Activated naive CD8-positive, alpha-beta T cell (primary cell): ENCODE data around the gene OAS3.
"Not testable (repeated sequence)": the region's sequence is repeated elsewhere in the genome, so short reads cannot be mapped to it uniquely, and the experiment has no call there.

Experiments
- H3K27ac Mint-ChIP-seq: one replicate; pipeline ENCODE4 v1.8.0; 2021; ENCODE audit warnings: mixed read lengths
- H3K27me3 Mint-ChIP-seq: one replicate; pipeline ENCODE4 v1.8.0; 2021; ENCODE audit warnings: mixed read lengths
- H3K36me3 Mint-ChIP-seq: one replicate; pipeline ENCODE4 v1.8.0; 2021; ENCODE audit warnings: mixed read lengths
- H3K4me1 Mint-ChIP-seq: one replicate; pipeline ENCODE4 v1.8.0; 2021; ENCODE audit warnings: low read depth, mixed read lengths
- H3K4me3 Mint-ChIP-seq: one replicate; pipeline ENCODE4 v1.8.0; 2021; ENCODE audit warnings: mild to moderate bottlenecking, mixed read lengths
- H3K9me3 Mint-ChIP-seq: one replicate; pipeline ENCODE4 v1.8.0; 2021; ENCODE audit warnings: low read depth, mixed read lengths

OAS3 gene

DNA sequence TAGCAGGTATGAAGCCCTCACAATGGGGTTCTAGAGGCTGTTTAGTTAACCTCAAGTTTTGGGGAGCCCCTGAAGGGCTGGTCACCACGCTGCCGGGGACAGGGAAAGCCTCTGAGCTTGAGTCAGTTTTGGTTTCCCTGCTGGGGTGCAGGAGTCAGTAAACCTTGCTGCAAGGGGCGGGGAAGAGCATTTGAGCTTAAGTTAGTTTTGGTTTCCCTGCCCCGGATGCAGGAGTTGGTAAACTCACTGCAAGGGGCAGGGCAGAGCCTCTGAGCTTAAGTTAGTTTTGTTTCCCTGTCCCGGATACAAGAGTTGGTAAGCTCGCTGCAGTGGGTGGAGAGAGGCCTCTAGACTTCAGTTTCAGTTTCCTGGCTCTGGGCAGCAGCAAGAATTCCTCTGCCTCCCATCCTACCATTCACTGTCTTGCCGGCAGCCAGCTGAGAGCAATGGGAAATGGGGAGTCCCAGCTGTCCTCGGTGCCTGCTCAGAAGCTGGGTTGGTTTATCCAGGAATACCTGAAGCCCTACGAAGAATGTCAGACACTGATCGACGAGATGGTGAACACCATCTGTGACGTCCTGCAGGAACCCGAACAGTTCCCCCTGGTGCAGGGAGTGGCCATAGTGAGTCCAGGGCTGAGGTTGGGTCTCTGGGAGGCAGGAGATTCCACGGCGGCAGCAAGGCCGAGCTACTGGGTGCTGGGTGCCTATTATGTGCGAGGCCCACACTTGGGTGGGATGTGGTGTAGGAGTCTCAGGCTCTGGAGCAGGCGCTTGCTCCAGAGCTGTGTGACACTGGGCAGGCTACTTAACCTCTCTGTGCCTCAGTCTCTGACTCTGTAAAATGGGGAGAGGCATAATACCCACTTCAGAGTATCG is 40.1 kb downstream of the OAS3 start, which contains the start of gene OAS2:
TSS of gene OAS2 (plus strand) at position 357 of the 878 bp plus-strand sequence. CDS start at position 447, 90 bp downstream.
- Mint-ChIP-seq H3K27ac (peak within 1 kb of the TSS; percentile 98), H3K4me3 (peak within 1 kb of the TSS; percentile 96), H3K9me3 (peaks cover 4% of the 10 kb centered on the region), H3K4me1 (peaks cover 48% of the 10 kb centered on the region), H3K27me3 (no peaks in the 10 kb centered on the region), H3K36me3 (peaks cover 15% of the 10 kb centered on the region)

DNA sequence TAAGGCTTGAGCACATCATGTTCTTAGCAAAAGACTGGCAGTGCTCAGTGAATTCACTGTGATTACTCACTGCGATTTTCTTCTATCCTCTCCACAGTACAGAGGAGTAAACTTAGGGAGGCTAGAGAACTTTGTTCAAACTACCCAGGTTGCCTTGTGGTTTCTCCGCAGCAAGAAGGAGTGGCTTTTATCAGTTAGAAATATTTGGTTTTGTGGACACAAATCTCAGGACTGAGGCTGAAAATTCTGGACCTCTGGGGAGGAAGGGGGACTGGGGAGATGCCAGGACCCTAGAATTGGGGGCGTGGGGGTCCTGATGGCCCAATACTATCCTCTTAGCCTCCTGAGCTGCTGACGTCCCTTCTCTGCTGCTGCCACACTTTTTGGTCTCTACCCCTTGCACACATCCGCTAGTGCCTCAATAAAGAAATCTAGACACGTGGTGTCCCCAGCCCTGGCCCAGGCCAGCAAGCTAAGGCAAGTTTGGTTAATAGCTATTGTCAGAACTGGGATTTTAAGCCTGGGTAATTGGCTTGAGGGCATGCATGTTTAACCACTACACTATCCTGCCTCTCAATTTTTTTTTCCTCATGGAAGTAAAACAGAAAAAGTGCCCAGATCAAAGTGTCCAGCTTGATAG is 40.9 kb downstream of the OAS3 start:
- H3K4me3 Mint-ChIP-seq, result peak overlapping the region; percentile 96
- H3K9me3 Mint-ChIP-seq, result peaks cover 5% of the 10 kb centered on the region
- H3K36me3 Mint-ChIP-seq, result peaks cover 21% of the 10 kb centered on the region
- peak overlapping the region; percentile 98 for H3K27ac Mint-ChIP-seq
- peaks cover 55% of the 10 kb centered on the region for H3K4me1 Mint-ChIP-seq
- H3K27me3 Mint-ChIP-seq, result no peaks in the 10 kb centered on the region

DNA sequence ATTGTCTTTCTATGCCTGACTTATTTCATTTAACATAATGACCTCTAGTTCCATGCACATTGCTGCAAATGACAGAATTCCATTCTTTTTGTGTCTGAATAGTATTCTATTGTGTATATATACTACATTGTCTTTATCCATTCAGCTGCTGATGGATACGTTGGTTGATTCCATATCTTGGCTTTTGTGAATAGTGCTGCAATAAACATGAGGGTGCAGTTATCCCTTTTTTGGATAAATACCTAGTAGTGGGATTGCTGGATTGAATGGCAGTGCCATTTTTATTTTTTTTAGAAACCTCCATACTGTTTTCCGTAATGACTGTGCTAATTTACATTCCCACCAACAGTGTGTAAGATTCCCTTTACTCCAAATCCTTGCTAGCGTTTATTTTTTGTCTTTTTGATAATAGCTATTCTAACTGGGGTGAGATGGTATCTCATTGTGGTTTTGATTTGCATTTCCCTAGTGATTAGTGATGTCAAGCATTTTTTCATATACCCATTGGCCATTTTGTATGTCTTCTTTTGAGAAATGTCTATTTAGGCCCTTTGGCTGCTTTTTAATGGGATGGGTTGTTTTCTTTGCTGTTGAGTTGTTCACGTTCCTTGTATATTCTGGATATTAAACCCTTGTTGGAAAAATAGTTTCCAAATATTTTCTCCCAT is 42.4 kb downstream of the OAS3 start:
- H3K4me1 Mint-ChIP-seq, result peaks cover 69% of the 10 kb centered on the region
- peak overlapping the region; percentile 96 for H3K4me3 Mint-ChIP-seq
- peaks cover 32% of the 10 kb centered on the region for H3K36me3 Mint-ChIP-seq
- no peaks in the 10 kb centered on the region for H3K27me3 Mint-ChIP-seq
- H3K27ac Mint-ChIP-seq, result peak overlapping the region; percentile 98
- H3K9me3 Mint-ChIP-seq, result peaks cover 16% of the 10 kb centered on the region

DNA sequence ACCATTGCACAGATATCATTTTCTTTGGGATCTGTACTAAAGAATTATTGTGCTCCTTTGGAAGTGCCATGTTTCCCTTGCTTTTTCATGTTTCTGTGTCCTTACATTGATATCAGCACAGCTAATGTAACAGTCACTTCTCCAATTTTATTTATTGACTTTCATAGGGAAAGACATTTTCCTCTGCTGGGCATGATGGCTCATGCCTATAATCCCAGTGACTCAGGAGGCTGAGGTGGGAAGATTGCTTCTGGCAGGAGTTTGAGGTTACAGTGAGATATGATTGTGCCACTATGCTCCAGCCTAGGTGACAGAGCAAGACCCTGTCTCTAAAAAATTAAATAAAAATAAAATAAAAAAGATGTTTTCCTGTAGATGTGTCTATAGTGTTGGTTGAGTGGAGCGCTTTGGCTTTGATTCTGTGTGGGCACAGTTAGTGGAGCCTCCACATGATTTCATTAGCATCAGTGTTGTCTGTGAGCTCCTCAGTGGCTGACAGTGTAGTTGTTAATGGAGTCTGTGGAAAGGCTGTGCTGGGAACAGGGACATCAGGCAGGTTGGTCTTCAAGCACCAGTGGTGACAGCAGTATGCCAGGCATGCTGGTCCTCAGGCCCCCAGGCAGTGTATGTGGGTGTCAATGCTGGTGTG is 47.5 kb downstream of the OAS3 start:
- peaks cover 52% of the 10 kb centered on the region for H3K36me3 Mint-ChIP-seq
- peaks cover 16% of the 10 kb centered on the region for H3K9me3 Mint-ChIP-seq
- no peak overlapping the region for H3K4me3 Mint-ChIP-seq
- no peaks in the 10 kb centered on the region for H3K27me3 Mint-ChIP-seq
- peak overlapping the region; percentile 79 for H3K27ac Mint-ChIP-seq
- H3K4me1 Mint-ChIP-seq, result peaks cover 78% of the 10 kb centered on the region

DNA sequence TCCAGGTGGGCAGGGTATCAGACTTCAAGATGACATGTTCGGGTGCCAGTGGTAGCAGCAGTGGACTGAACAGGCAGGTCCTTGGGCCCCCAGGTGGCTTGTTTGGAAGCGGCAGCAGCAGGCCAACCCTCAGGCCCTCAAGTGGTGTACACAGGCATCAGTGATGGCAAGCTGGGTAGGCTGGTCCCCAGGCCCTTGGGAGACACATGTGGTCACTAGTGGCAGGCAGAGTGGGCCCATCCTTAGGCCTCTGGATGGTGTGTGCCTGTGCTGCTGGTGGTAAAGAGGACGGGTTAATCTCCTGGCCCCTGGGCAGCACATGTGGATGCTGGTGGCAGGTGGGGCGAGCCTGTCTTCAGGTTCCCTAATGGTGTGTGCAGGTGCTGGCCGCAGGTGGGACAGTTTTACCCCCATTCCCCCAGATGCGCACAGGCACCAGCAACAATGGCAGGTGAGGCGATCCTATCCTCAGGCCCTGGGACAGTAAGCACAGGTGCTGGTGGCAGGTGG is 48.1 kb downstream of the OAS3 start:
- Mint-ChIP-seq H3K4me3 (no peak overlapping the region), H3K27me3 (no peaks in the 10 kb centered on the region), H3K27ac (peak overlapping the region; percentile 93), H3K36me3 (peaks cover 56% of the 10 kb centered on the region), H3K9me3 (peaks cover 16% of the 10 kb centered on the region), H3K4me1 (peaks cover 72% of the 10 kb centered on the region)

DNA sequence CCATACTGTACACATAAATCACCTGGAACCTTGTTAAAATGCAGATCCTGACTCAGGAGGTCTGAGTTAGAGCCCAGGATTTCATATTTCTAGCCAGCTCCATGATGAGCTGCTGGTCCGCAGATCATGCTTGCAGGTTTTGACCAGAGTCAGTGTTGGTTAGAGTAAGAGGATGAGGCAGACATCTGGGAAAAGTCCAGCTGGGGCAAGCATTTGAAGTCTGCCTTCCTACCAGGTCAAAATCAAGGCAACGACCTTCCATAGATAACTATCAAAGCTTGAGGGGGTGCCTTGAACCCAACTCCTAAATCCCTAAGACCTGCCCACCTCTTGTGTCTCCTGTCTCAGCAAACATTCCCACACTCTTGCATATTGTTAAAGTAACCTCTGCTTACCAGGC is 49.3 kb downstream of the OAS3 start:
- H3K4me3 Mint-ChIP-seq, result no peak overlapping the region
- peak overlapping the region; percentile 93 for H3K27ac Mint-ChIP-seq
- peaks cover 11% of the 10 kb centered on the region for H3K9me3 Mint-ChIP-seq
- H3K27me3 Mint-ChIP-seq, result no peaks in the 10 kb centered on the region
- H3K4me1 Mint-ChIP-seq, result peaks cover 62% of the 10 kb centered on the region
- peaks cover 51% of the 10 kb centered on the region for H3K36me3 Mint-ChIP-seq

DNA sequence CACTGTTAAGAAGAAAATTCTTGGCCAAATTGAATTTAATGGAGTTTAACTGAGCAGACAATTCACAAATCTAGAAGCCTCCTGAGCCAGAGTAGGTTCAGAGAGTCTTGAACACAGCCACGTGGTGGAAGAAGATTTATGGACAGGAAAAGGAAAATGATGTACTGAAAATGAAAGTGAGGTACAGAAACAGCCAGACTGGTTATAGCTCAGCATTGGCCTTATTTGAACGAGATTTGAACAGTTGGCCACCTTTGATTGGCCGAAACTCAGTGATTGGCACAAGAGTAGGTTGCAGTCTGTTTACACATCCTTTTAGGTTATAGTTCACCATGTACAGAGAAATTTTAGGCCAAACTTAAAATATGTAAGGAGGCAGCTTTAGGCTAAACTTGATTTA is 50.0 kb downstream of the OAS3 start:
- H3K4me3 Mint-ChIP-seq, result no peak overlapping the region
- no peaks in the 10 kb centered on the region for H3K27me3 Mint-ChIP-seq
- H3K9me3 Mint-ChIP-seq, result peaks cover 11% of the 10 kb centered on the region
- H3K36me3 Mint-ChIP-seq, result peaks cover 50% of the 10 kb centered on the region
- H3K27ac Mint-ChIP-seq, result peak overlapping the region; percentile 93
- peaks cover 58% of the 10 kb centered on the region for H3K4me1 Mint-ChIP-seq

DNA sequence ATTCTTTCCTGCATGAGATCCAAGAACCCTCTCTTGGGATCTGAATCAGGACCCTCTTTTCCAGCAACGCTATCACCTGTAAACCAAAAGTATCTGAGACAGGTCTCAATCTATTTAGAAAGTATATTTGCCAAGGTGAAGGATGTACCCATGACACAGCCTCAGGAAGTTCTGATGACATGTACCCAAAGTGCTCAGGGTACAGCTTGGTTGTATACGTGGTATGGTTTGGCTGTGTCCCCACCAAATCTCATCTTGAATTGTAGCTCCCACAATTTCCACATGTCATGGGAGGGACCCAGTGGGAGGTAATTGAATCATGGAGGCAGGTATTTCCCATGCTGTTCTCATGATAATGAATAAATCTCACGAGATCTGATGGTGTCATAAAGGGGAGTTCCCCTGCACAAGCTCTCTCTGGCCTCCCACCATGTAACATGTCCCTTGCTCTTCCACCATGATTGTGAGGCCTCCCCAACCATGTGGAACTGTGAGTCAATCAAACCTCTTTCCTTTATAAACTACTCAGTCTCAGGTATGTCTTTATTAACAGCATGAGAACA is 50.6 kb downstream of the OAS3 start:
- Mint-ChIP-seq H3K36me3 (peaks cover 45% of the 10 kb centered on the region), H3K9me3 (peaks cover 11% of the 10 kb centered on the region), H3K27ac (peak overlapping the region; percentile 93), H3K4me1 (peaks cover 53% of the 10 kb centered on the region)
- H3K4me3 Mint-ChIP-seq, H3K27me3 Mint-ChIP-seq: not testable (repeated sequence)

DNA sequence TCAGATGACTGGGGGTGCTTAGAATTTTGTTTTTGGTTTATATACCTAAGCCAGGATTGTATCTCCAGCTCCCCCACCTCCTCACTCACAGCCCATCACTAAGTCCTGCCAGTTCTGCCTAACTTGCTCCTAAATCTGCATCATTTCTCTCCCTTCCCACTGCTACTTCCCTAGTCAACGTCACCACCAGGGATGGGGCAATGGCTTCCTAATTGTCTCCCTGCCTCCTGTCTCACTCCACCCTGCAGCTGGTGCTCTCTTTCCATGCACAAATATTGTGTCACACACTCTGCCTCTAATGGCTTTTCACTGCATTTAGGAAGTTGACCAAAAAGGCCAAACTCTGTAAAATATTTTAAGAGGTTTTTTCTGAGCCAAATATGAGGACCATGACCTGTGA is 51.5 kb downstream of the OAS3 start:
- peaks cover 44% of the 10 kb centered on the region for H3K4me1 Mint-ChIP-seq
- peak overlapping the region; percentile 41 for H3K27ac Mint-ChIP-seq
- H3K36me3 Mint-ChIP-seq, result peaks cover 37% of the 10 kb centered on the region
- H3K27me3 Mint-ChIP-seq, result no peaks in the 10 kb centered on the region
- H3K9me3 Mint-ChIP-seq, result peaks cover 4% of the 10 kb centered on the region
- no peak overlapping the region for H3K4me3 Mint-ChIP-seq

DNA sequence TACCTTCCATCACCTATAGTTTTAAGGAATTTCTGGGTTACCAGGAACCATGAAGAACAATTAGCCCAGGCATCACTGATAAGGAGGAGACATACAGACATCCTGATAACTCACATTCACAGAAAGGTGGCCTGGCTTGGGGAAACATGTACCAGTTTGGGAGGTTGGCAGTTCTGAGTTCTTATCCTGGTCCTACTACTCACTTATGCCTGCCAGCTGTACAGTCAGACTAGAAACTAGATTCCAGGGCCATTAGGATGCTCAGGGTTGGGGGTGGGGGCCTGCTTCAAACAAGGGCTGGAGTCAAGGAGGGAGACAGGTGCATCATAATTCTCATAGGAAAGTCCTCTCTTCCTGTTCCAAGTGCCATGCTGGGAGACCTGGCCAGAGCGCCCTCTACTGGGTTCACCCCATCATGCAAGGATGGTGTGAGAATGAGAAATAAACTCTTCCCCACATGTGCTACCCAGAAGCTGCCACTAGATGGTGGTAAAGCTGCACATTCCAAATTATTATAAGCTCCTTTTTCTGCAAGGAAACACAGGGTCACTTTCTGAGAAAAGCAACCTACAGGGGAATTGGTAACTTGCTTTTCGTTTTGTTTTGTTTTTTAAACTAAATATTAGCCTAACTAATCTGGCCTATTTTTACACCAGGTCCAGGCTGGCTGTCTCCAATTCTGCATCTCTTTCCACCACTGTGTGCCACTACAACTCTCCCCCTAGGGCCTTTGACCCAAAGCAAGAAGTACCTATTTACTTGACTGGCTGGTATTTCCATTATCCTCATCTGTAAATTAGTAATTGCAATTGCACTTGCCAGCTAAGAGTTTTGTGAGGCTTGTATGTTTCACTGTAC is 54.5 kb downstream of the OAS3 start:
- H3K36me3 Mint-ChIP-seq, result peaks cover 43% of the 10 kb centered on the region
- no peak overlapping the region for H3K4me3 Mint-ChIP-seq
- H3K4me1 Mint-ChIP-seq, result peaks cover 27% of the 10 kb centered on the region
- no peaks in the 10 kb centered on the region for H3K27me3 Mint-ChIP-seq
- H3K27ac Mint-ChIP-seq, result peak overlapping the region; percentile 46
- no peaks in the 10 kb centered on the region for H3K9me3 Mint-ChIP-seq

DNA sequence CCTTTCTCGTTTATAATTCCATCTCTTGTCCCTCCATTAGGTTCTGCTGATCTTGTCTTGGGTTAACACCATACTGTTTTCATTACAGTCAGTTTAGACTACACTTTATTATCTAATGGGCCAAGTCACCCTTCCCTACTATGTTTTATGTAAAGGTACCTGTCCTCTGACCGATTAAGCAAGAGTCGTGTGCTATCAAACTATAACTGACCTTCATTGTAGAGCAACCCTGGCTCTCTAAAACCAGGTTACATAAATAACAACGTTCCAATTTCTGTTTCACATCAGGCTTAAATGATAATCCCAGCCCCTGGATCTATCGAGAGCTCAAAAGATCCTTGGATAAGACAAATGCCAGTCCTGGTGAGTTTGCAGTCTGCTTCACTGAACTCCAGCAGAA is 56.7 kb downstream of the OAS3 start:
- Mint-ChIP-seq H3K9me3 (no peaks in the 10 kb centered on the region), H3K36me3 (peaks cover 35% of the 10 kb centered on the region), H3K4me1 (peaks cover 8% of the 10 kb centered on the region), H3K4me3 (no peak overlapping the region), H3K27ac (no peak overlapping the region), H3K27me3 (no peaks in the 10 kb centered on the region)

DNA sequence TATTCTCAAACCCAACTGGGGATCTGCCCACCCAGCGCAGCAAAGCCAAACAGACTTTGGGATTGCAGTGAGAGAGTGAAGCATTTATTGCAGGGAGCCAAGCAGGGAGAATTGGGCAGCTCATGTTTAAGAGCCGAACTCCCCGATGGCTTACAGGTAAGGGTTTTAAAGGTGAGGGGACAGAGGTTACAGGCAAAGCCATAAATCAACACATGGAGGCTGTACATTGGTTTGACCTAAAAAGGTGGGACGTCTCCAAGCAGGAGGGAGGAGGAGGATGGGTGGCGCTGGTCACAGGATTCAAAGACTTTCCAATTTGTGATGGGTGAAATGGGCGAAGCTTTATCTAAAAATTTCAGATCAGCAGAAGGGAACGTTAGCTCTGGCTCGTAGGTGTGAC is 58.2 kb downstream of the OAS3 start:
- no peak overlapping the region for H3K27ac Mint-ChIP-seq
- no peaks in the 10 kb centered on the region for H3K27me3 Mint-ChIP-seq
- H3K36me3 Mint-ChIP-seq, result peaks cover 33% of the 10 kb centered on the region

DNA sequence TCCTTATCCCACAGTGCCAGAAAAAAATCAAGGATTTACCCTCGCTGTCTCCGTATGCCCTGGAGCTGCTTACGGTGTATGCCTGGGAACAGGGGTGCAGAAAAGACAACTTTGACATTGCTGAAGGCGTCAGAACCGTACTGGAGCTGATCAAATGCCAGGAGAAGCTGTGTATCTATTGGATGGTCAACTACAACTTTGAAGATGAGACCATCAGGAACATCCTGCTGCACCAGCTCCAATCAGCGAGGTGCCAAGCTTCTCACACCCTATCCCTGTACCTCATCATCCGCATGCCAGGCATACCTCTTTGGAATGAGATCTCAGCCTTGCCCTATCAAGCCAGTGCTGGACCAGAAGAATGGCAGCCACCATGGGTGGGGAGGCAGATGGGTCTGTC is 59.2 kb downstream of the OAS3 start:
- Mint-ChIP-seq H3K36me3 (peaks cover 30% of the 10 kb centered on the region), H3K4me3 (no peak overlapping the region), H3K4me1 (peaks cover 2% of the 10 kb centered on the region)

More for the DNA sequence above, 58.2 kb downstream of the OAS3 start:
- peaks cover 4% of the 10 kb centered on the region for H3K4me1 Mint-ChIP-seq
- no peak overlapping the region for H3K4me3 Mint-ChIP-seq
- H3K9me3 Mint-ChIP-seq, result no peaks in the 10 kb centered on the region

More for the DNA sequence above, 59.2 kb downstream of the OAS3 start:
- H3K27ac Mint-ChIP-seq, result no peak overlapping the region
- no peaks in the 10 kb centered on the region for H3K9me3 Mint-ChIP-seq
- no peaks in the 10 kb centered on the region for H3K27me3 Mint-ChIP-seq
